ENCODE data around the gene GRN. TPM values are rescaled to one million over a fixed set of nuclear protein-coding genes. Genes with fewer than 3 reads are reported as not detected.

The GRN gene
- total and polyA plus RNA-seq, 2 of the 13 experiments (the other 11 are each of a cell fraction or from before 2014, with no cell fraction given): 86.6 to 143 TPM

- TF ChIP-seq TFAP4 (IDR thresholded peaks at IDR 0.05; ENCODE audit: borderline replicate concordance, low read depth) (peak; percentile 92), NR2C2 (CRISPR knock-in tag; IDR thresholded peaks at IDR 0.05; ENCODE audit: borderline replicate concordance) (peak; percentile 48; the same call in 1 of the 2 replicates), HCFC1 (IDR thresholded peaks at IDR 0.05; ENCODE audit: low read depth, low read length) (peak; percentile 56; the same call in 1 of the 2 replicates), YEATS2 (CRISPR knock-in tag; IDR thresholded peaks at IDR 0.05; ENCODE audit: borderline replicate concordance) (peak; percentile 94), PPARG (CRISPR knock-in tag; conservative IDR thresholded peaks at IDR 0.05) (0 out of 2 replicates have a peak, but pooled peaks have one; percentile 9), ZNF878 (CRISPR knock-in tag; IDR thresholded peaks at IDR 0.05) (peak; percentile 87; the same call in 1 of the 2 replicates), MIER2 (CRISPR knock-in tag; IDR thresholded peaks at IDR 0.05) (peak; percentile 41; the same call in 1 of the 2 replicates), MED1 (CRISPR knock-in tag; IDR thresholded peaks at IDR 0.05) (peak; percentile 54), HMG20A (CRISPR knock-in tag; IDR thresholded peaks at IDR 0.05; ENCODE audit: borderline replicate concordance) (0 out of 2 replicates have a peak, but pooled peaks have one; percentile 11), ZNF296 (CRISPR knock-in tag; conservative IDR thresholded peaks at IDR 0.05) (no peak), GFI1 (CRISPR knock-in tag; IDR thresholded peaks at IDR 0.05; ENCODE audit: borderline replicate concordance) (0 out of 2 replicates have a peak, but pooled peaks have one; percentile 33), ATF4 (CRISPR knock-in tag; IDR thresholded peaks at IDR 0.05) (peak in 1 of 2 experiments; percentile 38; a peak in 1 of 4 replicates), CAMTA2 (CRISPR knock-in tag; IDR thresholded peaks at IDR 0.05; ENCODE audit: borderline replicate concordance) (no peak), ZNF30 (CRISPR knock-in tag; IDR thresholded peaks at IDR 0.05) (no peak), ZKSCAN8 (CRISPR knock-in tag; IDR thresholded peaks at IDR 0.05; ENCODE audit: borderline replicate concordance) (peak; percentile 50; the same call in 1 of the 2 replicates), RFXAP (CRISPR knock-in tag; IDR thresholded peaks at IDR 0.05; ENCODE audit: borderline replicate concordance) (peak; percentile 81; the same call in 1 of the 2 replicates), ZNF782 (CRISPR knock-in tag; IDR thresholded peaks at IDR 0.05; ENCODE audit: borderline replicate concordance) (no peak), ZNF83 (CRISPR knock-in tag; IDR thresholded peaks at IDR 0.05; ENCODE audit: borderline replicate concordance) (no peak), SP4 (CRISPR knock-in tag; IDR thresholded peaks at IDR 0.05) (0 out of 2 replicates have a peak, but pooled peaks have one; percentile 50), ATF7 (IDR thresholded peaks at IDR 0.05) (no peak), ATF7 (CRISPR knock-in tag; IDR thresholded peaks at IDR 0.05) (0 out of 2 replicates have a peak, but pooled peaks have one; percentile 15), ZBTB3 (CRISPR knock-in tag; IDR thresholded peaks at IDR 0.05; ENCODE audit: borderline replicate concordance, low read depth) (0 out of 2 replicates have a peak, but pooled peaks have one; percentile 52), PITX1 (CRISPR knock-in tag; IDR thresholded peaks at IDR 0.05) (no peak), POLR2AphosphoS2 (IDR thresholded peaks at IDR 0.05; ENCODE audit: low read depth, low read length) (no peak), NFKB2 (CRISPR knock-in tag; IDR thresholded peaks at IDR 0.05; ENCODE audit: borderline replicate concordance) (peak; percentile 73; the same call in 1 of the 2 replicates), ZSCAN25 (CRISPR knock-in tag; IDR thresholded peaks at IDR 0.05) (peak; percentile 48; the same call in 1 of the 2 replicates), ZMYM4 (CRISPR knock-in tag; IDR thresholded peaks at IDR 0.05) (peak; percentile 75), ZNF44 (CRISPR knock-in tag; IDR thresholded peaks at IDR 0.05) (peak; percentile 73; the same call in 1 of the 2 replicates), RFXANK (CRISPR knock-in tag; IDR thresholded peaks at IDR 0.05) (0 out of 2 replicates have a peak, but pooled peaks have one; percentile 75), ZSCAN12 (CRISPR knock-in tag; IDR thresholded peaks at IDR 0.05) (no peak), MXD1 (CRISPR knock-in tag; IDR thresholded peaks at IDR 0.05) (peak; percentile 48; the same call in 1 of the 2 replicates)
Observed at GRCh38 chr17:44344939-44345453, at the start of gene GRN (continued).
